NCI-H128 (cell line): ENCODE data around the gene RELN.

Experiments used
- DNase-seq: peaks from one replicate; lab custom pipeline; 2025; ENCODE audit not compliant: unreplicated experiment; lab: John Stamatoyannopoulos, UW

Gene RELN

DNA sequence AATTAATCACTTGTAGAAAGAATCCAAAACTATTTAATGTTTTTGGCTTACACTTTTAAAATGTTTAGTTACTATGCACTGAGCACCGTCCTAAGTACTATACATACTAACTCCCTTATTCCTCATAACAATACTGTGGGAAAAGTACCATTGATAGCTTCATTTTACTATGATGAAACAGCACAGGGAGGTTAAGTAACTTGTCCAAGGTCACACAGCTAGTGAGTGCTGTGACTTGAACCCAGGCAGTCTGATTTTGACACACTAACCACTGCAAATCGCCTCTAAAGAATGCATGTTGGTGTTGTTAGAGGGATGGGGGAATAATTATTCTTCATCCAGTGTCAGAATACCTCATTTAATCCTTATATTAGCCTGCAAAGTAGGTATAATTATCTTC, 1.9 kb upstream of the RELN start:
- DNase-seq: no peak

DNA sequence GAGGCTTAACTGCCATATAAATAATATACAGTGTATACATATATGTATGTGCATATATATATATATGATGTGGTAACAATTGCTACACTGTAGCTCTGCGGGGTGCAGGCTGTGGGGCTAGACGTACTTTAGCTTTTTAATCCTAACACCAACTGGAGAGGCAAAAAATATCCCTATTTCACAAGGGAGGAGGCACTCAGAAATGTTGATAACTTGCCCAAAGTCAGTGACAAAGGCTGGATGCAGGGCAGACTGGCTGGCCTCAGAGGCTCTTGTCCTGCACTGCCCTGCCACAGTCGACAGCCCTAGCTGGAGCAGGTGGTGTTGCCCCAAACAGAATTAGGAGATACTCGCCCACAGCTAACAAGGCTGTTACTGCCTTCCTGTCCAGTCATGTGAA, 1.5 kb upstream of the RELN start:
- no peak for DNase-seq

DNA sequence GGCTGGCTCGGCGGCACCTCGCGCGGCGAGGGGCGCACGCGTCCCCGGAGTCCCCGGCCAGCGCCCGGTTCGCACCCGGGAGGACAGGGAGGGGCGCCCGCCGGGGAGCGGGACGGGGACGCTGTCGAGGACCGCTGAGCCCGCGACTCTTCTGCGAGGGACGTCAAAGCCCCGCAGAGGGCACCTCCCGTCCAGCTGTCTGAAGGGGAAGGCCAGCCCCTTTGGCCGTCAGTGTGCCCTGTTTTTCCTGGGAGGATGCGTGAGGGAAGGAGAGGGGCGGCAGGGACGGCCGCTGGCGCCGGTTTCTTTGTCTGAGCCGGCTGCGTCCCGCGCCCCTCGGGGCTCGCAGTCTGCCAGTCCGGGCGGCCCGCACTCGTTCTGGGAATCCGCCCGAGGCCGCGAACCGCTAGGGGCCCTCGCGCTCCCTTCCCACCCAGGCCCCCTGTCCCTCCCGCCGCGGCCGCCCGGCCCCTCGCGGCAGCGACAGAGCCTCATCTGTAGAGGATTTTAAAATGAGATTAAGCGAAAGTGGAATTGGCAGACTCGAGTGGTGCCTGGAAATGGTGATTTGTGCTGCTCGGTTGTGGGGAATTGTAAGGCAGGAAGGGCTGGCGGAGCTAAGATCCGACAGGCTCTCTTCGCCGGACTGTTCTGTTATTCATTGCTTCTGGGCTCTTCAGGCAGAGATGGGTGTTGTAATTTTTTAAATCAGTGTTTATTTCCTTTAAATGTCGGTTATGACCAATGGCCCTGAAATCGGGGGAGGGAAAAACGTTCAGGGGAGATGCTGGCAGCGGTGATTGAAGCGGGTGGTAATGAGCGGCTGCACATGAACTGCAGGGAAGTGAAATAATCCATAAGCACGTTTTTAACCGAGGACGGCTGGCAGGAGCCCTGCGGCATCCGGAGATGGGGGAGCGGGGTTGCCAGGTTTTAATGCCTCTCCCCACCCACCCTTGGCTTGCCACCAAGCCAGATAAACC, 618 bp upstream of the RELN start:
- DNase-seq: peak; percentile 22

DNA sequence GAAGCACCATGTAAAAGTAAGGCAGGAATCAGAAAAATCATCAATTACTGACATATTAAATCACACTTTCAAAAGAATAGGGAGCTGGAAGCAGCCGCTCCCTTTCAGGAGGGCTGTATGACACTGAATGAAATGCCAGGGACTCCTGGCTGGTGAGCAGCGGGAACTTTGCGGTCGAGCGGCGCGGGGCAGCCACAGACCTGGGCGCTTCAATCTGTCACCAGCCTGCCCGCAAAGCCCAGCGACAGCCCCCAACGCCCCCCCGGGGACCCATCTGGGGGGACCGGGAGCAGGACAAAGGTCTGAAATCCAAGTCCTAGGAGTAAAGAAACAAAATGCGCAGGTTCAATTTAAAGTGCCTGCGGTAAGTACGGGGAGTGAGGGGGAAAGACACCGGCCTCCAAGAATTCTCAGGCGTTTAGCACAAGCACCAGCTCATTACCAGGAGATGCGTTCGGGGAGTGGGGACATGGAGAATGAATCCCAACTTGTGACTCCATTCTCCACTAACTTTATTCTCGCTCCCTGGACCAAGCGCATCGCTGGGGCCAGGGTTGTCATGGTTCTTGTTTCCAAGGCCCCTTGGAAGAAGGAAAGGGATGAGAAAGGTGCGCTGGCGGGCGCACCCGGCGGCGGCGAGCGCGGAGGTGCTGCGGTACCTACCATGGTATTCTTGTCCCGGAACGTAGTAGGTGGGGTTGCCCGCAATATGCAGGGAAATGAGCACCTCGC, 824 bp downstream of the RELN start:
- no peak for DNase-seq

DNA sequence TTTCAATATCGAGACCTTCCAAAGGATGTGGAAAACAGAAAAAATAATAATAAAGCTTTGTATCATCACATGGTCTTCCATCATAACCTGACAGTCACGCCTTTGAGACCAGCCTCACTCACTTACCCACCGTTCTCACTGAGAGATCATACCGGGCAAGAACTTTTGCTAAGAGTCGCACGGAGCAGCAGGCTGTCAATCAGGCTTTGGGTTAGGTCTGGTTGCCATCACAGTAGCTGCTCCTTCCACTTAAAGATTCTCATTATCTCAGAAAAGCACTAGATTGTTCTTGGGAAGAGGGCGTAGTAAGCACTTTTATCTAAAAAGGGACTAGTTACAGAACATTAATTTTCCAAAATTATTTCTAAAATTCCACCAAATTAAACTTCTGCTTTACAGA, 2.0 kb downstream of the RELN start:
- no peak for DNase-seq

DNA sequence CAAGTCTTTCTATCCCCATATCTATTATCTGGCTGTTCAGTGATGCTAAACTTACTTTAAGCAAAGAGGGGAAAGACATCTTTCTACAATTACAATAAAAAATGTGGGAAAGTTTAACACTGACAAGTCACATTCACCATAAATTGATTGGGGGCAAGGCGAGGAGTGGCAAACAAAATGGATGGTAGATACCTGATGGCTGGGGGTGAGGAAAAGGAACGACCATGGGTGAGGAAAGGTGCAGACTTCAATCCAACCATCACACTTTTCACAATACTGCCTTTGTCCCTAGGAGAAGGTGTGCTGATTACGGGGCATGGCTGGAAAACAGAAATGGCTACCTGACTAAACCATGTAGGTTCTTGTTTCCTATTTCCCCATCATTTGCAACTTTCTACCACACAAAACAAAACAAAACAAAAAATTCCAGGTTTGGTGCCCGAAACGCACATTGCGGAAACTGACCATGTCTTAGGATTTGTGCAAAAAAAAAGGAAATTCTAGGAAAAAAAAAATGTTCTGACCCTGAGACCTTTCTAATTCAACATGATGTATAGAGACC, 3.8 kb downstream of the RELN start:
- DNase-seq: no peak

DNA sequence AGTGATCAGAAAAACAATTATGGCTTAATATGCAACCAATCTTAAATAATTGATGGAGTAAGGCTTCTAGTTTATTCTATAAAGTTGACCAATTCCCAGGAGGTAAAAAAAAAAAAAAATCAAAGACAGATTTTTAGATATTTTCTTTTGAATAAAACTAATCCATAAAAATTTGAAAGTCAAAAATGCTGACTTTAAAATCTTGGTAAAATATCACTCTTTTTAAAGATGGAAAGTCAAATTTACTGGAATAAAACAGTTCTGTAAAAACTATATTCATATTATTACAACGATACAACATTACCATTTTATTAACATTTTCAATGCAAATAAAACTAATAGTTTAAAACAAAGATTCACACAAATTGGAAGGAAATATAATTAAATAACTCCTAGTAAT, 5.4 kb downstream of the RELN start:
- no peak for DNase-seq

DNA sequence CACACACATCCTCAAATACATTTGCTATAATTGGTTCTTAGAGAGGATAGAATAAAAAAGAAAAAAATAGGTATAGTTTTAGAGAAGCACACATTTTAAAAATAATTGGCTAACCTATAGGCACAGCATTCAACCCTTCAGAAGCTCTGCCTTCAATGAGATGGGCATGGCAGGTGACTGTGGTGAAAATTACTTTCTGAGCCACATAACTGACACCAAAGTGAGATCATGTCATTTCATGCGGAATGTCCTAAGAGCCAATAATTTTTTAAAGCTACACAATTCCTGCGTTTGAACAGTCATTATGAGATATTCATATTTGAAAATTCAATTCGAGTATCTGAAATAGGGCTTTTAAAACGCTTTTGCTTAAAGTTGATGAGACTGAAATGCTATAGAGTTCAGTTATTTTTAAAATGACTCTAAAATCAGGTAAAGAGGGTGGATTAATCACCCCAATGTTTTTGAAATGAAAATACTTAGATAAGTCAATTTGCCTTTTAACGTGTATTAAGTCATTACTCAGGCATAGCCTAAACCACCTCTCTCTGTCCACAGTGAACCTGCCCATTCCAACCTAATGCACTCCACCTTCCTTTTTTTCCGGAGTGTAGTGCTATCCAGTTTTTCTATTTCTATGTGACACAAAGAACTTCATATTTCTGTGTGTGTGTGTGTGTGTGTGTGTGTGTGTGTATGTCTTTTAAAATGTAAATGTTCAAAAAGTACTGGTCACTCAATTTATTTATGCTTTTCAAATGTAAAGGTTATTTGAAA, 6.1 kb downstream of the RELN start:
- DNase-seq: no peak

DNA sequence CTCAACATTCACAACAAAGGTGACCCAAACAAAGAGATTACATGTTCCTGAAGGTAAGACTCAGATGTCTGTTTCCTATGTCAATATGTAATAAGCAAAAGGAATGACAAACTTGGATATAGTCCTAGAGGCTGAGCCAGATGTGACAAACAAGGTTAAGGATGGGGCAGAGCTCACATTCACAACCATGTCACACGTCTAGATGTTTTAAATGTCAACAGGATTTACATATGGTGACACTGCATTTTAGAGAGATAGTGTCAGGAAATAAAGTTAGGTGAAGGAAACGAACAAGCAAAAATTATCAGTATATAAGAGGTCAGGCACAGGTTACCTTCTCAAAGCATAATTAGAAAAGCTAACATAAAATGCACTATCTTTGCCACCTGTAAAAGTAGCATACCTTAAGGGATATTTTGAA, 8.4 kb downstream of the RELN start:
- no peak for DNase-seq

DNA sequence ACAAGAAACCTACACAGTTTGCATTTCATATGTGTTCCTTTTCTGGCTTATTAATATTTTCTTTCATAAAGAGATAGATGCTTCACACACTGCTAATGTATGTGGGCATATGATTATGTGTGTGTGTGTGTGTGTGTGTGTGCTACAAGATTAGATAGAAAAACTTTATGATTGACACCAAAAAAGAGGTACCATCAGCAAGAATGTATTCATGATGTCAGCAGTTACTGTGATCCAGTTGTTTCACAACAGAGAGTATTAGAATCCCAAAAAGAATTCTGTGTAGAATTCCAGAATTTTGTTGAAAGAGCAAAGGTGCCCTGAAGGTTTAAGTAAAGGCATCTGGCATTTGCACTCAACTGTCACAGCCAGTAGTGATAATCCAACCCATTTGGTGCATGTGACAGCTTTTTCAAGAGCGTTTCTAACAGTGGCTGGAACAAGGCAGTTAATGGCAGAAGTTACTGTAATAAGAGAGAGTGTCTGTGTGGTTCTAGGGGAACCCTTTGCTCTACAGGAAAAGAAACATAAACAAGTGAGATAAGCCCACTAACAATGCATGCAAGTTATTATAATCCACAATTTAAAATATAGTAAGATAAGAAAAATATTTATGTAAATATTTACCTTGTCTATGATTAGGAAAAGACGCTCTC, 16.6 kb downstream of the RELN start:
- no peak for DNase-seq

DNA sequence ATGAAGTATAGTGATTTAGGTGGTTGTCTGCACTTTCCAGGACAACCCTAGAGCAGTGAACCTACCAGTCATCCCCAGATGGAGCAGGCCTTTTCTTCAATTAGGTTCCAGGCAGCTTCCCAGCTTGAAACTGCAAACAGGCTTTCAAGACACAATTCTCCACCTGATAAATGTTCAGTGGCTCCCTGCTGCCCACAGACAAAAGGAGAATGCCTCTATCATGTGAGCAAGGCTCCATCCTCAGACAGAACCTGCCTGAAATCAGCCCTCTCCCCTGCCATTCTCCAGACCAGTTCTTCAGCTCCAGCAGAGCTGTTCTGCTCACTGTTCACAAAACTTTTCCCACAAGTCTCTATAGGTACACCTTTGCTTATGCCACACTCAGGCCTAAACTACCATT, 22.1 kb downstream of the RELN start:
- DNase-seq: no peak

DNA sequence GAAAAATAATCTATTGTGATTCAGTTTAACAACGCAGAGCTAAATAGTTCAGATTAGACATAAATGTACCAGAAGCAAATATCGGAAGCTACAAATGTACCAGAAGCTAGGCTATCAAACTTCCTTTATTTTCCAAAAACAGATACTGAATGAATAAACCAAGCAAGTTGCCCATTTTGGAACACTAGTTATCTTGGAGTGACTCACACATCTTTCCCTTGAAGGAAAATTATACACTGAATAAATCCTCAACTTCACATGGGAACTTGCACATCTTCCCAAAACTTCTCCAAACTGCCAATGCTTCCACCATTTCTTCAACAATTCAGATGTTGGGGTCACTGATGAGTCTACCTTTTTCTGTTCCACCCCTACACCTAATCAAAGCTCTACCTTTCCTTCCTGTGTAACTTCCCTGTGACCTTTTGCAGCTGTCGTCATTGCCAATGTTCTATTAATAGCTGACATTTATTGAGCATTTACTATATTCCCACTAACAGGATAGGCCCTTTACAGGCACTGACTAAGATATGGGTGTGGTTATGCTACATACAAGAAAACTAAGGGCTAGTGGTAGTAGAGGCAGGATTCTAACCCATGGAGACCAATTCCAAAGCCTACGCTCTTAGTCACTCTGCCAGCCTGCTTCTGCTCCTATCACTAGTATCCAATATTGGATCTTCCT, 22.7 kb downstream of the RELN start:
- DNase-seq: no peak

DNA sequence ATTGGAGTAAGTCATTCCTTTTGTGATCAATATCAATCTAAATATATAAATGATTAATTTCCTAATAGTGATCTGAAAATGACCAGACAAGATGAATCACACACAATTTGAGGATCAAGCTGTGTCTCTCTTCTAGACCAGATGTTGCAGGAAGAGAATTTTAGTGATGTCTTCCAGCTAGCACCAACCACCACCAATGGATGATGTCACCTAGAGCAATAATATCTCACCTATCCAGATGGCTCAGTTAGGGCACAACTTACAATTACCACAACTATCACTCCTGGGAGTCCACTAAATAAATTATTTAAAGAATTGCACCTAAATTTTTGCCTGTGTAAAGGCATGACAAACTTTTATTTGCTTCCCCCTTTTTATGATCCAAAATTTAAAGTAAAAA, 25.2 kb downstream of the RELN start:
- no peak for DNase-seq

DNA sequence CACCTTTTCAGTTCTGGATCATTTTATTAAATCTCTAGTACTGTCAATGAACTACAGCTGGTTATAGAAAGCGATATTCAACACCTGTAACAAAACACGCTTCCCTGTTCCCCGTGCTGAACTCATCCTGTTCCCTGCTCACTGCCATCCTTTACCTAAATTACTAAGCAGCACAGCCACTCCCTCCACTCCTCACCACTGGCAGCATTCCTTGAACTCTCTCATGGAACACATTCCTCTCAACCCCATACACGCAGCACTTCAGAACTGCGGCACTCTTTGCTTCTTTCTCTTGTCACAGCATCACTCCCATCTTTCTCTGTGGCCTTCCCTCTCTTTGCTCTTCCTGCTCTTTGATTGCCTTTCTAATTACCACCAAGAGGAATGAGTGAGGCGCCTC, 27.4 kb downstream of the RELN start:
- no peak for DNase-seq

DNA sequence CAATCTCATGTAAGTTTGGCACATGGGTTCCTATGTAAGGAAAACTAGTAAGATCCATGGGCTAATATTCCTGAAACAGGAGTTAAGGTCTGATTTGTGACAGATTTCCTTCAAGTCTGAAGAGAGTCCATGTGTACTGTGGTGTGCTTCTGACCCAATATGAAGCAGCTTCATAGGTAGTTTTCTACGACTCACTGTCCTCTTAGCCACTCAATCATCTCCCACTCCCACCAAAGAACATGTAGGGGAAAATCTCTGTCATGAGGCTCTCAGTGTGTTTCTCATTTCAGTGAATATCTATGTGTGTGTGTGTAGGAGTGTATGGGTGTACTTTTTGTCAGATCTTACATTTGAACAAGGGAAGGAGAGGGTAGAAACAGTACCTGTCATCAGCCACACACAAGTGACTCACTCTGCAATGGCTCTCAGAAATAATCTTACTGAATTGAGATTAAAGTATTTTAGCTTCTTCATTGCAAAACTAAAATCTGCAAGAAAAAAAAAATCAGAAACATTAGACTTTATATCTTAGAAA, 31.1 kb downstream of the RELN start:
- no peak for DNase-seq

DNA sequence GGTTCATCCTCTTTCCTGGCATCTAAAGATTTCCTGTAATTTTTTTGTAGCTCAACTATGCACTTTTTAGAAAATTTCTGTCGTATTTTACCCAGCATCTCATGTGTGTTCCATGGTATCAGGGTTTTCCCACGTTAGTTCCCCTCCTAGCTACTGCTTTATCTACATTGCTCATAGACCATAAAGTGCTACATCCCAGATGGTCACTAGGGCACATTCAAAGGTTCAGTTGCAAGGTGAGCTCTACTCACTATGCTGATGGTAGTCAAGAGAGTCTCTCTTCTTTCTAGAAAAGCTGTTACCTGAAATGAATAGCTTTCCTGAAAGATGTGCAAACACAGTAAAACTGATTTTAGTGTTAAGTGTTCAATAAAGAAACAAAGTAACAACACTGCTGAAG, 33.5 kb downstream of the RELN start:
- DNase-seq: no peak

DNA sequence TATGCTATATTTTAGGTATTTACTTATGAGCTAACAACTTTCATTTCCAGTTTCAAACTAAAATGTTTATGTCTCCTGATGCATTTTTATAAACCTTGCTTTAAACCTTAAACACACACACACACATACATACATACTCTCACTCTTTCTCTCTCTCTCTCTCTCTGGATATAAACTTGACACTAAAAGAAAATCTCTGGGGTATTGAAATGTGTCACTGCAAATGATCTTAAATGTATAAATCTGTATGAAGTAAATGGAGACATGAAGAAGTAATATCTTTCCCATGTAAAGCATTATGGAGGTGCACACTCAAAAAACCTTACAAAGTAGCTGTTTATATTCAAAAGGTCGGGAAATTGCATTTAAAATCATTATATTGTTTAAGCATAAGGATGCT, 37.0 kb downstream of the RELN start:
- DNase-seq: no peak

DNA sequence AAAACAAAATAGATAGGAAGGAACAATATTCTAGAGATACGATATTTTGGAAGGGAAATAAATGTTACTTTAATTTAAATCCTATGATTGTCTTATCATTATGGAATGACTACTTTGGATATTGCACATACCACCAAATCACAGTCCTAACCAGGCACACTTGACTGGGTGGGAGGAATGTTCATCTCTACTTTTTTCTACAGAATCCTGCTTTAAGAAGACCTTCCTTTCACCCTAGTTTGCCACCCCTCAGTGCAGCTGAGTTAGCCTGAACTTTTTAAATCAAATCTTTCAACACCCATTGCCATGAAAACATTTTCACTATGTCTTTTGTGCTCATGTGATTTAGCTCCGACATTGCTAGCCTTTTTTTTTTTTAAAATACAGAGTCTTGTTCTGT, 38.1 kb downstream of the RELN start:
- no peak for DNase-seq

DNA sequence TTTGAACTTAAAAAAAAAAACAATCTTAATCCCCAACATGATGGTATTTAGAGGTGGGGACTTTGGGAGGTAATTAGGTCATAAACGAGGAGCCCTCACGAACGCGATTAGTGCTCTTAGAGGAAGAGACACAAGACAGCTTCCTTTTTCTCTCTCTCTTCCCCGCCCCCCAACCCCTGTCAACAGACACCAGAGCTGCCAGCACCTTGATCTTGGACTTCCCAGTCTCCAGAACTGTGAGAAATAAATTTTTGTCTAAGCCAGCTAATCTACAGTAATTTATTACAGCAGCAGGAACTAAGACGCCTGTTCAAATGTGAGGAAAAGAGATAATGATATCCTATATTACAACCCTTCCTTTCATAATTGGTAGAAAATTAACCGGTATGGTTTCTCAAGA, 40.1 kb downstream of the RELN start:
- DNase-seq: no peak
